Stimulated activated naive CD8-positive, alpha-beta T cell treated with anti-CD3 and anti-CD28 coated beads, Interleukin-15, Interleukin-2, amounts not matched to agents 100 ng/mL and 50 ng/mL, for 24 hours (primary cell): ENCODE data around the gene MTRR.

Experiments used
- H3K27ac Mint-ChIP-seq: one replicate; pipeline ENCODE4 v1.8.0; 2021; ENCODE audit warnings: mild to moderate bottlenecking, mixed read lengths
- H3K27me3 Mint-ChIP-seq: one replicate; pipeline ENCODE4 v1.8.0; 2021; ENCODE audit warnings: mixed read lengths
- H3K36me3 Mint-ChIP-seq: one replicate; pipeline ENCODE4 v1.8.0; 2021; ENCODE audit warnings: low read depth, mixed read lengths
- H3K4me1 Mint-ChIP-seq: one replicate; pipeline ENCODE4 v1.8.0; 2021; ENCODE audit warnings: low read depth, mixed read lengths
- H3K4me3 Mint-ChIP-seq: one replicate; pipeline ENCODE4 v1.8.0; 2021; ENCODE audit warnings: mild to moderate bottlenecking, mixed read lengths
- H3K9me3 Mint-ChIP-seq: one replicate; pipeline ENCODE4 v1.8.0; 2021; ENCODE audit warnings: mixed read lengths

MTRR gene

GRCh38 chr5:7872517-7873130 lies 3.7 kb downstream of the MTRR start:
- H3K9me3 Mint-ChIP-seq = no peaks in the 10 kb centered on the region
- H3K27me3 Mint-ChIP-seq = no peaks in the 10 kb centered on the region
- peak overlapping the region; percentile 21 for H3K4me3 Mint-ChIP-seq
- peaks cover 74% of the 10 kb centered on the region for H3K36me3 Mint-ChIP-seq
- H3K27ac Mint-ChIP-seq = peak overlapping the region; percentile 34
- H3K4me1 Mint-ChIP-seq = peaks cover 78% of the 10 kb centered on the region

DNA sequence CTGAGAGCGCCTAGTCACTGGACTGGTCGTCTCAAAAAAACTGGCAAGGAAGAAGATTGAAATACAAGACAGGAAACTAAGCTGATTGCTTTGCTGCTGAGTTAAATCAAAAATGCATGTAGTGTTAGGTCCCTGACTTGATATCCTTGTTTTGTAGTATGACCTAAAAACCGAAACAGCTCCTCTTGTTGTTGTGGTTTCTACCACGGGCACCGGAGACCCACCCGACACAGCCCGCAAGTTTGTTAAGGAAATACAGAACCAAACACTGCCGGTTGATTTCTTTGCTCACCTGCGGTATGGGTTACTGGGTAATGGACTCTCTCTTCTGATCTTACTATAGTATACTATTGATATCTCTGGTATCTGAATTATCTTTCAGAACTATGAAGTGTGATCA lies 4.3 kb downstream of the MTRR start:
- peak overlapping the region; percentile 21 for H3K4me3 Mint-ChIP-seq
- no peaks in the 10 kb centered on the region for H3K9me3 Mint-ChIP-seq
- no peaks in the 10 kb centered on the region for H3K27me3 Mint-ChIP-seq
- H3K4me1 Mint-ChIP-seq = peaks cover 78% of the 10 kb centered on the region
- peaks cover 75% of the 10 kb centered on the region for H3K36me3 Mint-ChIP-seq
- H3K27ac Mint-ChIP-seq = peak overlapping the region; percentile 34

- H3K27ac Mint-ChIP-seq = no peak overlapping the region
- H3K27me3 Mint-ChIP-seq = no peaks in the 10 kb centered on the region
- H3K4me1 Mint-ChIP-seq = peaks cover 84% of the 10 kb centered on the region
- peaks cover 85% of the 10 kb centered on the region for H3K36me3 Mint-ChIP-seq
- H3K4me3 Mint-ChIP-seq = no peak overlapping the region
- no peaks in the 10 kb centered on the region for H3K9me3 Mint-ChIP-seq
Measured at GRCh38 chr5:7874639-7875038, 5.7 kb downstream of the MTRR start.

DNA sequence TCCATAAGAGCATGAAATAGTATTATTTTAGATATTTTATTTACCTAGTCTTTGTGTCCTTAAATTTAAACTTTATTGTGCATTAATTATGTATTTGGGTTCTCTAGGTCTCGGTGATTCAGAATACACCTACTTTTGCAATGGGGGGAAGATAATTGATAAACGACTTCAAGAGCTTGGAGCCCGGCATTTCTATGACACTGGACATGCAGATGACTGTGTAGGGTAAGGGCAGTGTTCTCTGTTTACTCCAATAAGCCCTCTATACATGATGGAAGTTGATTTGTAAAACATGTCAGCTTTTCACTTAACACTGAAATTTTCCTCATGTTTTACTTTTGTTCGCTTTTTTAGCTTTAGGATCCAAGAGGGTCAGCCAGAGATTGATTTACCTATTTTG lies 6.2 kb downstream of the MTRR start:
- no peak overlapping the region for H3K27ac Mint-ChIP-seq
- H3K4me3 Mint-ChIP-seq = no peak overlapping the region
- peaks cover 89% of the 10 kb centered on the region for H3K36me3 Mint-ChIP-seq
- H3K27me3 Mint-ChIP-seq = no peaks in the 10 kb centered on the region
- no peaks in the 10 kb centered on the region for H3K9me3 Mint-ChIP-seq
- peaks cover 79% of the 10 kb centered on the region for H3K4me1 Mint-ChIP-seq

DNA sequence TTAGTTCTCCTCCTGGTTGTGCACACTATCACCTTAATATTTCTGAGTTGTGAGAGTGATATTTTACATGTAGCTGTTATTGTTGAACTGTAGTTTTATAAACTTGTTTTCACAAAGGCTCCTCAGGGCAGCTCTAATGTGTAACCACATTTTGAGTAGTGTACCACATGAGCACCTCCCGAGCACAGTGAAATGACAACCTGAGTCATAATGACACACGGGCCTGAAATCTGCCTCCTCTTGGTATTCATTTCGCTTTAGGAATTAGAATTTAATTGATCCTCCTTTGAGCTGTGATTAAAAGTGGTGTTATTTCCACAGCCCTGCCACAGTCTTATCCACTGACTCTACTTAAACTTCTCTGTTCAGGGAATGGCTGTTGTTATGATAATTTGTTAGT lies 7.9 kb downstream of the MTRR start:
- Mint-ChIP-seq H3K4me3 (no peak overlapping the region), H3K4me1 (peaks cover 69% of the 10 kb centered on the region), H3K36me3 (peaks cover 90% of the 10 kb centered on the region), H3K27me3 (no peaks in the 10 kb centered on the region), H3K9me3 (no peaks in the 10 kb centered on the region), H3K27ac (no peak overlapping the region)

- peaks cover 89% of the 10 kb centered on the region for H3K36me3 Mint-ChIP-seq
- H3K27me3 Mint-ChIP-seq = no peaks in the 10 kb centered on the region
- peak overlapping the region; percentile 30 for H3K4me3 Mint-ChIP-seq
- H3K4me1 Mint-ChIP-seq = peaks cover 62% of the 10 kb centered on the region
- no peaks in the 10 kb centered on the region for H3K9me3 Mint-ChIP-seq
- H3K27ac Mint-ChIP-seq = peak overlapping the region; percentile 74
Measured at GRCh38 chr5:7877851-7878250, 8.9 kb downstream of the MTRR start.

DNA sequence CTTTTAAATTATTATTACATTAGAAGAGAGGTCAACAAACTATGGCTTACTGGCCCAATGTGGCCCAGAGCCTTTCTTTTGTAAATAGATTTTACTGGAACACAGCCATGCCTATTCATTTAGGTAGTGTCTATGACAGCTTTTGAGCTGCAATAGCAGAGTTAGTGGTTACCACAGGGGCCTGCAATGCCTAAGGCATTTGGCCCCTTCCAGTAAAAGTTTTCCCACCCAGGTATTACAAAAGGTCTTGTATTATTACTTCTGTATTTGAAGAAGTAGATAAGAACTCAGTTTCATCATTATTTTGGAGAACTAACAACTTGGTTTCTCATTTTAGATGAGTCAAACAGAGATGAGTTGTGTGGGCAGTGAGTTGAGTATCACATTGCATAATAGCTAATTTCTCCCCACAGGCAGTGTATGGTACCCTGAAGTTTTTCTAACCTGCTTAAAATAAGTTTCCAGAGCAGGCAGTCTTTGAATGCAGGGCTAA lies 9.5 kb downstream of the MTRR start:
- Mint-ChIP-seq H3K4me3 (peak overlapping the region; percentile 30), H3K4me1 (peaks cover 56% of the 10 kb centered on the region), H3K36me3 (peaks cover 92% of the 10 kb centered on the region), H3K27ac (peak overlapping the region; percentile 74), H3K27me3 (no peaks in the 10 kb centered on the region), H3K9me3 (no peaks in the 10 kb centered on the region)

GRCh38 chr5:7881091-7881490 lies 12.1 kb downstream of the MTRR start:
- Mint-ChIP-seq H3K27ac (no peak overlapping the region), H3K4me1 (peaks cover 41% of the 10 kb centered on the region)

DNA sequence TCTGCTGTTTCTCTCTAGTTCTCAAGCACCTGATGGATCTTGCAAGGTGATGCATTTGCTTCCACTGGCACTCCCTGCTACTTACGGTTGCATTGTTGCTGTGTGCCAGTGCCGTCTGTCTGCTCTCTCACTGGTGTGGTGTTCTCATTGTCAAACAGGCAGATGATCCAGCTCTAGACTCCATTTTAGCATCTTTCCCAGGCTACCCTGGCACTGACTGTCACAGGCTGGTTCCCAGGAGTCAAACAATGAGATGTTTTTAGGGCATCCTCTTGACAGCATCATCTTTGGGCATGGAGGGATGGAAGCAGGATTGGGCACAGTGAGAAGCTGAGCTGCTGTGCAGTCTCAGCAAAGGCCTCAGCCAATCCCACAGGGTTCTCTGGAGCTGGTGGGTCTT lies 12.9 kb downstream of the MTRR start:
- no peaks in the 10 kb centered on the region for H3K9me3 Mint-ChIP-seq
- H3K27ac Mint-ChIP-seq = no peak overlapping the region
- H3K4me3 Mint-ChIP-seq = no peak overlapping the region
- H3K36me3 Mint-ChIP-seq = peaks cover 83% of the 10 kb centered on the region
- no peaks in the 10 kb centered on the region for H3K27me3 Mint-ChIP-seq
- peaks cover 34% of the 10 kb centered on the region for H3K4me1 Mint-ChIP-seq

More at GRCh38 chr5:7881091-7881490, 12.1 kb downstream of the MTRR start:
- Mint-ChIP-seq H3K9me3 (no peaks in the 10 kb centered on the region), H3K27me3 (no peaks in the 10 kb centered on the region), H3K4me3 (no peak overlapping the region), H3K36me3 (peaks cover 83% of the 10 kb centered on the region)

DNA sequence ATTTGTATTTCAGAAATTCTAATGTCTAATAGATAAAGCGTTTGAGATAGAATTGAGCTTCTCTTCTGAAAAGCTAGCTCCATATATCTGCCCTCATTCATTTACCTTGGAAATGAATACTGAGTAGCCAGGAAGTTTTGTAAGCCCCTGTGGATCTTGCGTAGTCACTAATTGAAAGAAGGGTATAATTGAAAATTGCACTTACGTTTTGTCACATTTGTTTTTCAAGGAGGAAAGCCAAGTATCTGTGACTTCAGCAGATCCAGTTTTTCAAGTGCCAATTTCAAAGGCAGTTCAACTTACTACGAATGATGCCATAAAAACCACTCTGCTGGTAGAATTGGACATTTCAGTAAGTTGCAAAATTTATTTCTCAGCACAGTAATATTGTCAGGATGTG lies 14.0 kb downstream of the MTRR start:
- peaks cover 23% of the 10 kb centered on the region for H3K4me1 Mint-ChIP-seq
- H3K27me3 Mint-ChIP-seq = no peaks in the 10 kb centered on the region
- no peak overlapping the region for H3K27ac Mint-ChIP-seq
- no peaks in the 10 kb centered on the region for H3K9me3 Mint-ChIP-seq
- no peak overlapping the region for H3K4me3 Mint-ChIP-seq
- peaks cover 81% of the 10 kb centered on the region for H3K36me3 Mint-ChIP-seq

GRCh38 chr5:7884491-7885267 lies 15.7 kb downstream of the MTRR start:
- Mint-ChIP-seq H3K9me3 (no peaks in the 10 kb centered on the region), H3K4me1 (peaks cover 10% of the 10 kb centered on the region), H3K27ac (no peak overlapping the region), H3K27me3 (no peaks in the 10 kb centered on the region), H3K36me3 (peaks cover 83% of the 10 kb centered on the region), H3K4me3 (no peak overlapping the region)

DNA sequence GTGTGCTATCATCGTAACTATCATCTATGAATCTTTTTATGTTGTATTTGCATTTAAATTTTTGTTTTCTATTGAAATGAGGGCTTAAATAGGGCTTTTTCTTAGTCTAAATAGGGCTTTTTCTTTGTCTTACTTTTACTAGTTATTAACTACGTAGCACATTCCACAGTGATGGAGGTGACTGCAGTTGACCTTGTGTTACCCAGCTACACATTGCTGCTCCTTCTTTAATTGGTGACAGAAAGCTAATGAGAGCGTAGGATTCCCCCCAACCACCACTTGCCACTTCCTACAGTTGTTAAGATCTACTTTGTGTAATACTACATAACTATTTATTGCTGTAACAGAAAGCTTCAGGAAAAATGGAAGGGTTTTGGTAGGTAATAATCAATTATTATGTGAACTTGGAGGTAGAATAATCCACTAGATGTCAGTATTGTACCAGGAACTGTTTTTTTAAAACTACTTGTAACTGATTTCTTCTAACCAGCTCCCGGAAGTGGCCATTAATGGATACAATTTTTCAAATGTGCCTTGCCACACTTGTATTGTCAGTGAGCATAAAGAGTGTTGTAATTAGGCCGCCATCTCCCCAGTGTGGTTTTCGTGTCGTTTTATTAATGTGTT lies 18.0 kb downstream of the MTRR start:
- Mint-ChIP-seq H3K36me3 (peaks cover 77% of the 10 kb centered on the region), H3K9me3 (no peaks in the 10 kb centered on the region)

GRCh38 chr5:7888901-7889300 lies 20.0 kb downstream of the MTRR start:
- Mint-ChIP-seq H3K9me3 (no peaks in the 10 kb centered on the region), H3K27ac (no peak overlapping the region), H3K27me3 (no peaks in the 10 kb centered on the region), H3K4me3 (no peak overlapping the region), H3K4me1 (no peaks in the 10 kb centered on the region), H3K36me3 (peaks cover 80% of the 10 kb centered on the region)

More for the DNA sequence above, 18.0 kb downstream of the MTRR start:
- H3K27ac Mint-ChIP-seq = no peak overlapping the region
- peaks cover 2% of the 10 kb centered on the region for H3K4me1 Mint-ChIP-seq
- no peak overlapping the region for H3K4me3 Mint-ChIP-seq
- no peaks in the 10 kb centered on the region for H3K27me3 Mint-ChIP-seq

DNA sequence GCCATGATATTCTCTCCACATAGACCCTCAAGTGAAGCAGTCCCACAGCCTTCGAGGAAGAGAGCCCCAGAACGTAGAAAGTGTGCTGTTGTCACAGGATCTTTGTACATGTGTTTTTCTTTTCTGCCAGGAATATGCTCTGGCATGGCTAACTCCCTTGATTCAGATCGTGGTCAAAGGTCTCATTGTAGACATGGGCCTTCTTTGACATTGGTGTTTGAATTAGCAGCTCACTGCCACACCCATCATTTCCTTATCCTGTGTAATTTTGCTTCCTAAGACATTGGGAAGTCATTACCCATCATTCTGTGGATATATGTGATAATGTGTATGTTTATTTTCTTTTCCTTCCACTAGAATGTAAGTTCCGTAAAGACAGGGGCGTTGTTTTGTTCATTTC lies 25.5 kb downstream of the MTRR start:
- no peaks in the 10 kb centered on the region for H3K9me3 Mint-ChIP-seq
- H3K4me3 Mint-ChIP-seq = no peak overlapping the region
- H3K27ac Mint-ChIP-seq = peak overlapping the region; percentile 26
- H3K27me3 Mint-ChIP-seq = no peaks in the 10 kb centered on the region
- H3K4me1 Mint-ChIP-seq = peaks cover 15% of the 10 kb centered on the region
- peaks cover 88% of the 10 kb centered on the region for H3K36me3 Mint-ChIP-seq

DNA sequence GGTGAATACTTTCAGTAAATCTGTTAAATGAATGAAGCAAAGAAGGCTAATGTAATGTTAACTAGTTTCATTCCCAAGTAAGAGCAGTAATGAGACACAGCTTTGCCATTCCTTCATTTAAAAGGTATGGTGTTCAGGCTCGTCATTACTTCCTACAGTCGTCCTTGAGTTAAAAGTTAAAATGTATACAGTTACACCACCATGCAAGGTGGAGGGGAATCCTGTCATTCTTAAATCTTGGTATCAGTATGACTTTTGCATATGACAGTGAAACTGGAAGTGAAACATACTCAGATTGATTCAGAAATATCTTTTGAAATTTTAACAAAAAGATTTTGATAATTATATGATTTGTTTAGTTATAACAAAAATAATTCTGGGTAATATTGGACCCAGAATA lies 25.9 kb downstream of the MTRR start:
- H3K4me3 Mint-ChIP-seq = no peak overlapping the region
- H3K4me1 Mint-ChIP-seq = peaks cover 15% of the 10 kb centered on the region

More for the DNA sequence above, 25.9 kb downstream of the MTRR start:
- no peaks in the 10 kb centered on the region for H3K9me3 Mint-ChIP-seq
- no peaks in the 10 kb centered on the region for H3K27me3 Mint-ChIP-seq
- peak overlapping the region; percentile 26 for H3K27ac Mint-ChIP-seq
- H3K36me3 Mint-ChIP-seq = peaks cover 88% of the 10 kb centered on the region
